NCI-H2029 (cell line): ENCODE data around the gene PCED1B.
A peak's percentile ranks its signal among the peaks of the same experiment; 100 is the strongest.
"Not testable (repeated sequence)": the region's sequence is repeated elsewhere in the genome, so short reads cannot be mapped to it uniquely, and the experiment has no call there.

Experiments
- DNase-seq: peaks from one replicate; lab custom pipeline; 2025; lab: John Stamatoyannopoulos, UW

PCED1B gene

GRCh38 chr12:47276621-47277309, 197.3 kb downstream of the PCED1B start:
- DNase-seq: peak; percentile 46

- DNase-seq: no peak
Measured at GRCh38 chr12:47277972-47278448, 198.6 kb downstream of the PCED1B start.

- not testable (repeated sequence) for DNase-seq
Measured at GRCh38 chr12:47279758-47280157, 200.3 kb downstream of the PCED1B start.

GRCh38 chr12:47280543-47281300, 201.3 kb downstream of the PCED1B start:
- DNase-seq: no peak

GRCh38 chr12:47281667-47282171, 202.3 kb downstream of the PCED1B start:
- DNase-seq: no peak

GRCh38 chr12:47282206-47282605, 202.8 kb downstream of the PCED1B start:
- DNase-seq: no peak
